GM21360 (cell line): ENCODE data around the gene TLDC2.
"Not testable (repeated sequence)": the region's sequence is repeated elsewhere in the genome, so short reads cannot be mapped to it uniquely, and the experiment has no call there.

Source experiments
- ATAC-seq: cut with Tn5 transposase; IDR thresholded peaks from one replicate; pipeline ENCODE4 v1.9.1; 2021; ENCODE audit warnings: mild to moderate bottlenecking, moderate library complexity; ENCODE audit not compliant: unreplicated experiment

The TLDC2 gene

DNA sequence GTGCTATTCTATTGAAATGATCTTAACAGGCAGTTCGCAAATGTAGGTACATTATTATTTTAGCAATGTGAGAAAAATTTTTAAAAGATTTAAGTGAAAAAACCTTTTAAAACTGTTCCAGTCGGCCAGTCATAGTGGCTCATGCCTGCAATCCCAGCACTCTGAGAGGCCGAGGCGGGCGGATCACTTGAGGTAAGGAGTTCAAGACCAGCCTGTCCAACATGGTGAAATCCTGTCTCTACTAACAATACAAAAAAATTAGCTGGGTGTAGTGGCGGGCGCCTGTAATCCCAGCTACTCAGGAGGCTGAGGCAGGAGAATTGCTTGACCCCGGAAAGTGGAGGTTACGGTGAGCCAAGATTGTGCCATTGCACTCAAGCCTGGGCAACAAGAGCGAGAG lies 29.6 kb downstream of the TLDC2 start:
- not testable (repeated sequence) for ATAC-seq

- ATAC-seq = not testable (repeated sequence)
These were observed 30.1 kb downstream of the TLDC2 start for GRCh38 chr20:36906086-36906485.

DNA sequence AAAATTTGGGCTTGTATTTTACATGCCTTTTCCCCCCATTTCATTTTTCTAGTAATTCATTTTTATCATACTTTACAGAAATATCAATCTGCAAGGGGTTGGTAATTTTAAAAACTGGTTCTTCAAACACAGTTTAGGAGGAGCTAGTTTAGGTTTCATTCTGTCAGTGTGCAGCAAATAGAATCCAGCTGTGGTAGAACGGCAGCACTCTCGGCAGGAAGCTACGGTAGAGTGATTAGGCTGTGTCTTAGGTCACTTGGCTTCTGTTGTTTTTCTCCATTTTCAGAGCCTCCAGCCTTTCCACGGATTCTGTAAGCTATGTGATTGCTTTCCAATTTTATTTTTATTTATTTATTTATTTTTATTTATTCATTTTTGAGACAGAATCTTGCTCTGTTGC lies 32.7 kb downstream of the TLDC2 start:
- ATAC-seq = no peak

DNA sequence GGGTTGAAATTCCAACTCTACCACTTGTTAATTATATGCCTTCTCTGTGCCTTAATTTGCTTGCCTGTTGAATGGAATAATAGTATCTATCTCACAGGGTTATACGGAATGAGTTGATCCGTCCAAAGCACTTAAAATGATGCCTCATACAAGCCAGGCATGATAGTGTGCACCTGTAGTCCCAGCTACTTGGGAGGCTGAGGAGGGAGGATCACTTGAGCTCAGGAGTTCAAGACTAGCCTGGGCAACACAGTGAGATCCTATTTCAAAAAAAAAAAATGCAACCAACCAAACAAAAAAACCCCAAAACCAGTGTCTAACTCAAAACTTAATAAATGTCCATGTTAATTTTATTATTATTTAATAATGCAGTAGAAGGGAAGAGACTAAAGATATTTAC lies 40.3 kb downstream of the TLDC2 start:
- no peak for ATAC-seq

DNA sequence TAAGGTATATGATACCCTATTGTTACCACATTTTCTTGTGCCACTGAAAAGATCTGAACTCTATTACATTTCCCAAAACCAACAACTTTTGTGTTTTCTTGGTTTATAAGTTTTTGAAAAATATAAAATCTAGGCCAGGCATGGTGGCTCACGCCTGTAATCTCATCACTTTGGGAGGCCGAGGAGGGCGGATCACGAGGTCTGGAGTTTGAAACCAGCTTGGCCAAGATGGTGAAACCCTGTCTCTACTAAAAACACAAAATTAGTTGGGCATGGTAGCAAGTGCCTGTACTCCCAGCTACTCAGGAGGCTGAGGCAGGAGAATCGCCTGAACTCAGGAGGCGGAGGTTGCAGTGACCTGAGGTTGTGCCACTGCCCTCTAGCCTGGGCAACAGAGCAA lies 41.3 kb downstream of the TLDC2 start:
- no peak for ATAC-seq

DNA sequence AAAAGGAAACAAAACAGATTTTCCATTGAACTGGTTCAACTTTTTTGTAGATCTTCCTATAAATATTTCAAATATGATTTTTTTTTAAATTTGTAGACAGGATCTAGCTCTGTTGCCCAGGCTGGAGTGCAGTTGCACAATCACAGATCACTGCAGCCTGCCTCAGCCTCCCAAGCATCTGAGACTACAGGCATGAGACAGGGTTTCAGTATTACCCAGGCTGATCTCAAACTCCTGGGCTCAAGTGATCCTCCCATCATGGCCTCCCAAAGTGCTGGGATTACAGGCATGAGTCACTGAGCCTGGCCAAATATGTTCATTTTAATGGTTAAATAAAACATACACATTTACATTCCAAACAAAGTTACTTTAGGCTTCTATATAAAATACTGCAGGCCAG lies 42.0 kb downstream of the TLDC2 start:
- no peak for ATAC-seq

GRCh38 chr20:36919715-36920333 lies 43.9 kb downstream of the TLDC2 start:
- no peak for ATAC-seq

- ATAC-seq = no peak
These were observed 44.4 kb downstream of the TLDC2 start for GRCh38 chr20:36920334-36920730.

GRCh38 chr20:36924167-36925045 lies 48.5 kb downstream of the TLDC2 start:
- no peak for ATAC-seq

DNA sequence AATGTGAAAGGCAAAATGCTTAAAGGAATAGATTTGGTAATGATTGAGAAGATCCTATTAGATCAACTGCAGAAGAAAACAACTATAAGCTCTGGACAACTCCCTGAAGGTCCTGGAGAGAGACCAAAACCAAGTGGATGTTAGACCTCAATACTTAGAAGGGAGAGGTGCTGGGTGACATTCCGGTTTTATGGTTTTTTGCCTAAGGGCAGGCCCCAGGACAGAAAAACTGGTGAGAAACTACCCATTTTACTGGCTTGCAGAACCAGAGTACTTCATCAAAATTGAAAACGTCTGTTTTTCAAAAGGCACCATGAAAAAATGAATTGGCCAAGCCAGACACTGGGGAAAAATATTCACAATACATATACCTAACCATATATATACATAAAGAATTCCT lies 49.3 kb downstream of the TLDC2 start:
- ATAC-seq = no peak

DNA sequence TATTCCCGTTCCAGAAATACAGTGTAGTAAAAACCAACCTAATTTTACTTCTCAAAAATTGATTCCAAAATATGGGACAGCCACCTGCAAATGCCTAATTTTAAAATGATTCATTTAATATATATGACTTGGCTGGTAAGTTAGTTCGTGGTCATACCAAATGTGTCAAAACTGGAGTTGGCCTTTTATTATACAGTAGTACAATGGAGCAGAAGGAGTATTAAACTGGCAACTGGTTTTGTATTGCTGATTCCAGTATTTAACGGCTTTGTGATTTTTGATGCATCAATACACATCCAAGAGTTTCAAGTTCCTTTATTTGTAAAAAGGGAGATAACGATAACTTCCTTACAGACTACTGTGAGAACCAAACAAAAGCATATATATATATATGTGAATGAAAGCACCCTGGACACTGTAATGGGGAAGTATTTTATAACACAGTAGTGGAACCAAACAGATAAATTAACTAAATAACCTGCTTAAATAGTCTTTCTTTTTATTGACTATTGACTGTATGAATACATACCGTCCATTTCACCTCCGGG lies 50.8 kb downstream of the TLDC2 start:
- ATAC-seq = no peak

DNA sequence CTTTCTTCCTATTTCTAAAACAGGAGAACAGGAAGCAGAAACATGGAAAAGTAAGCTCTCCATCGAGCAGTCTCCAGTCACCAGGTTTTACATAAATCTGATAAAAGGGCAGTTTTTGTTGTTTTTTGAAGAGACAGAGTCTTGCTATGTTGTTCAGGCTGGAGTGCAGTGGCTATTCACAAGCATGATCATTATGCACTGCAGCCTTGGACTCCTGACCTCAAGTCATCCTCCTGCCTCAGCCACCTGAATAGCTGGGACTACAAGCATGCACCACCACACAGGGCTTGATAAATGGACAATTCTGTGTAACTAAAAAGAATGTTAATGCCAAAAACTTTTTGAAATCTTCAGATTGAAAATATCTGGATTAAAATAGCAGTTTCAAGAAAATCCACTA lies 51.8 kb downstream of the TLDC2 start:
- ATAC-seq = no peak

- ATAC-seq = no peak
These were observed 53.4 kb downstream of the TLDC2 start for GRCh38 chr20:36929290-36929689.

GRCh38 chr20:36929691-36930090 lies 53.8 kb downstream of the TLDC2 start:
- ATAC-seq = no peak

- ATAC-seq = not testable (repeated sequence)
These were observed 56.1 kb downstream of the TLDC2 start for GRCh38 chr20:36932067-36932466.

DNA sequence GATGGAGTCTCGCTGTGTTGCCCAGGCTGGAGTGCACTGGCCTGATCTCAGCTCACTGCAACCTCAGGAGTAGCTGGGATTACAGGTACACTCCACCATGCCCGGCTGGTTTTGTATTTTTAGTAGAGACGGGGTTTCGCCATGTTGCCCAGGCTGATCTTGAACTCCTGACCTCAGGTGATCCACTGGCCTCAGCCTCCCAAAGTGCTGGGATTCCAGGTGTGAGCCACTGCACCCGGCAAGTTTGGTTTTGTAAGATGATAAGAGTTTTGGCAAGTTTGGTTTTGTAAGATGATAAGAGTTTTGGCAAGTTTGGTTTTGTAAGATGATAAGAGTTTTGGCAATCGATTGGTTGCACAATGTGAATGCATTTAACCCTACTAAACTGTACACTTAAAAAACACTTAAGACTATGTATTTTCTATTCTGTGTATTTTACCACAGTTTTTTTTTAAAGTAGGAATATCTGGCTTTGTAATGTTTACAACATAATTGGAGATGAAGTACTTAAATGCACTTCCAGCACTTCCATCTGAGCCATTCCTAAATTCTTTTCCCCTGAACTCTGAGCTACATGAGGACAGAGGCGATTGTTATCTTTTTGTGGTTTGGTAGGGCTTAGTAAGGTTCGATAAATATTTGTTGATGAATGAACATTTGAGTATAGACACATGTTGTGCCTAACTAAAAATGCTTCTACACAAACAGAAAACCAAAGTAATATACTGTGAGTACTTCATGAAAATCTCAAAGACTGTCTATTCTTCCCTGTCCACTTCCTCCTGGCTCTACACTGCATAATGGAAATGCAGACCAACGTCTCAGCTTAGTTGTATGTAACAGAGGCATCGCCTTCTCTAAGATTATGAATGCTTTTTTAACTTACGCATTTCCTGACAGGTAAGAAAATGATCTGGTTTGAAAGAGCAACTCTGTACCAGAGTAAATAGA lies 56.8 kb downstream of the TLDC2 start:
- ATAC-seq = no peak

DNA sequence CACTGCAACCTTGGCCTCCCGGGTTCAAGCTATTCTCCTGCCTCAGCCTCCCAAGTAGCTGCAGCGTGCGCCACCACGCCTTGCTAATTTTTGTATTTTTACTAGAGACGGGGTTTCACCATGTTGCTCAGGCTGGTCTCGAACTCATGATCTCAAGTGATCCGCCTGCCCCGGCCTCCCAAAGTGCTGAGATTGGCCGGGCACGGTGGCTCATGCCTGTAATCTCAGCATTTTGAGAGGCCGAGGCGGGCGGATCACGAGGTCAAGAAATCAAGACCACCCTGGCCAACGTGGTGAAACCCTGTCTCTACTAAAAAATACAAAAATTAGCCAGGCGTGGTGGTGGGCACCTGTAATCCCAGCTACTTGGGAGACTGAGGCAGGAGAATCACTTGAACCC lies 57.6 kb downstream of the TLDC2 start:
- ATAC-seq = not testable (repeated sequence)

DNA sequence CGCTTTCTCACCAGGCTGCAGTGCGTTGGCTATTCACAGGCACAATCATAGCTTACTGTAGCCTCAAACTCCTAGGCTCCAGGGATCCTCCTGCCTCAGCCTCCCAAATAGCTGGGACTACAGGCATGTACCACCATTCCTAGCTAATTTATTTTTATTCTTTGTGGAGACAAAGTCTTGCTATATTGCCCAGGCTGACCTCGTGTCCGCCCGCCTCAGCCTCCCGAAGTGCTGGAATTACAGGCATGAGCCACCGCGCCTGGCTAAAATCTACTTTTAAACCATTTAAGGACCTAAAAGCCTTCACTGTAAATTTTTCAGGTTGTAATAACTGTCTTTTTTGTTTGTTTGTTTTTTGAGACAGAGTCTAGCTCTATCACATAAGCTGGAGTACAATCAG lies 60.4 kb downstream of the TLDC2 start:
- no peak for ATAC-seq

DNA sequence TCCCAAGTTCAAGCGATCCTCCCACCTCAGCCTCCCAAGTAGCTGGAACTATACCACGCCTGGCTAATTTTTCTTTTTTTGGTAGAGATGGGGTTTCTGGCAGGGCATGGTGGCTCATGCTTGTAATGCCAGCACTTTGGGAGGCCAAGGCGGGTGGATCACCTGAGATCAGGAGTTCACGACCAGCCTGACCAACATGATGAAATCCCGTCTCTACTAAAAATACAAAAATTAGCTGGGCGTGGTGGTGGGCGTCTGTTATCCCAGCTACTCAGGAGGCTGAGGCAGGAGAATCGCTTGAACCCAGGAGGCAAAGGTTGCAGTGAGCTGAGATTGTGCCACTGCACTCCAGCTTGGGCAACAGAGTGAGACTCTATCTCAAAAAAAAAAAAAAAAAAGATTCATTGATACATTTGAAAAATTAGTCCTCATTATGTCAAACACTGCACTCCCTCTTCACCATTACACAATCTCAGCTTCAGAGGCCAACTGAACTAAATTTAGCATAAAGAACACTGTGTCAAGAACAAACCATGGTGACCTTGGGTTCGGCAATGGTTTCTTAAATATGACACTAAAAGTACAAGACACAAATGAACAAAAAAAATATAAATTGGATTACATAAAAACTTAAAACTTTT lies 60.9 kb downstream of the TLDC2 start:
- ATAC-seq = not testable (repeated sequence)

- no peak for ATAC-seq
These were observed 61.4 kb downstream of the TLDC2 start for GRCh38 chr20:36937402-36937770.

- ATAC-seq = no peak
These were observed 65.5 kb downstream of the TLDC2 start for GRCh38 chr20:36941401-36941835.
